ENCODE measurements around the gene AIDA.

AIDA gene

GRCh38 chr1:222702210-222702609 is 10.1 kb downstream of the AIDA start:
- peaks cover 52% of the 10 kb centered on the region for H3K79me2 ChIP-seq (ENCODE audit: insufficient read depth, low read length)
- H2AFZ ChIP-seq (ENCODE audit: low read depth, low read length) = no peak overlapping the region

GRCh38 chr1:222697826-222698225 is 14.5 kb downstream of the AIDA start:
- no peak overlapping the region for H3K9ac ChIP-seq (ENCODE audit: low read depth, low read length)
- ATAC-seq (ENCODE audit: insufficient read depth, low read depth) = no peak
- no peak for DNase-seq
- no peak overlapping the region for H3K4me2 ChIP-seq (ENCODE audit: insufficient read depth, low read length)
- H3K36me3 ChIP-seq (ENCODE audit: insufficient read depth, low read length) = peaks cover 26% of the 10 kb centered on the region
- no peaks in the 10 kb centered on the region for H3K4me1 ChIP-seq (ENCODE audit: insufficient read depth, low read length)
- TF ChIP-seq EZH2 (IDR thresholded peaks at IDR 0.05; ENCODE audit: borderline replicate concordance, low read depth, low read length, severe bottlenecking) (no peak), CTCF (IDR thresholded peaks at IDR 0.05; ENCODE audit: borderline replicate concordance, extremely low read depth, low read length, poor library complexity, severe bottlenecking) (no peak)
- no peaks in the 10 kb centered on the region for H4K20me1 ChIP-seq (ENCODE audit: insufficient read depth, low read length)
- no peak overlapping the region for H3K27ac ChIP-seq (ENCODE audit: low read length)
- no peak overlapping the region for H3K4me3 ChIP-seq (ENCODE audit: low read depth in 1 of 2, low read length in 2 of 2)
- no peaks in the 10 kb centered on the region for H3K9me3 ChIP-seq (ENCODE audit: insufficient read depth, low read length, severe bottlenecking)
- H3K79me2 ChIP-seq (ENCODE audit: insufficient read depth, low read length) = peaks cover 23% of the 10 kb centered on the region
- H3K27me3 ChIP-seq (ENCODE audit: insufficient read depth, low read length, poor library complexity) = no peaks in the 10 kb centered on the region
- no peak overlapping the region for H2AFZ ChIP-seq (ENCODE audit: low read depth, low read length)

More at GRCh38 chr1:222702210-222702609, 10.1 kb downstream of the AIDA start:
- ATAC-seq (ENCODE audit: insufficient read depth, low read depth) (no peak), DNase-seq (no peak)
- Histone ChIP-seq H3K27ac (ENCODE audit: low read length) (no peak overlapping the region), H3K4me3 (ENCODE audit: low read depth in 1 of 2, low read length in 2 of 2) (no peak overlapping the region), H3K9ac (ENCODE audit: low read depth, low read length) (no peak overlapping the region), H3K9me3 (ENCODE audit: insufficient read depth, low read length, severe bottlenecking) (no peaks in the 10 kb centered on the region), H4K20me1 (ENCODE audit: insufficient read depth, low read length) (no peaks in the 10 kb centered on the region; the same call in 1 of the 2 replicates), H3K4me1 (ENCODE audit: insufficient read depth, low read length) (no peaks in the 10 kb centered on the region), H3K27me3 (ENCODE audit: insufficient read depth, low read length, poor library complexity) (no peaks in the 10 kb centered on the region), H3K36me3 (ENCODE audit: insufficient read depth, low read length) (peaks cover 28% of the 10 kb centered on the region), H3K4me2 (ENCODE audit: insufficient read depth, low read length) (no peak overlapping the region)
- TF ChIP-seq CTCF (IDR thresholded peaks at IDR 0.05; ENCODE audit: borderline replicate concordance, extremely low read depth, low read length, poor library complexity, severe bottlenecking) = no peak
- TF ChIP-seq EZH2 (IDR thresholded peaks at IDR 0.05; ENCODE audit: borderline replicate concordance, low read depth, low read length, severe bottlenecking) = no peak

GRCh38 chr1:222697203-222697602 is 15.1 kb downstream of the AIDA start:
- Histone ChIP-seq H3K27me3 (ENCODE audit: insufficient read depth, low read length, poor library complexity) (no peaks in the 10 kb centered on the region), H3K27ac (ENCODE audit: low read length) (no peak overlapping the region), H4K20me1 (ENCODE audit: insufficient read depth, low read length) (peaks cover under 1% of the 10 kb centered on the region; the same call in 1 of the 2 replicates), H3K9me3 (ENCODE audit: insufficient read depth, low read length, severe bottlenecking) (no peaks in the 10 kb centered on the region), H2AFZ (ENCODE audit: low read depth, low read length) (no peak overlapping the region), H3K9ac (ENCODE audit: low read depth, low read length) (no peak overlapping the region), H3K79me2 (ENCODE audit: insufficient read depth, low read length) (peaks cover 19% of the 10 kb centered on the region), H3K36me3 (ENCODE audit: insufficient read depth, low read length) (peaks cover 20% of the 10 kb centered on the region), H3K4me3 (ENCODE audit: low read depth in 1 of 2, low read length in 2 of 2) (no peak overlapping the region), H3K4me1 (ENCODE audit: insufficient read depth, low read length) (no peaks in the 10 kb centered on the region), H3K4me2 (ENCODE audit: insufficient read depth, low read length) (no peak overlapping the region)
- TF ChIP-seq CTCF (IDR thresholded peaks at IDR 0.05; ENCODE audit: borderline replicate concordance, extremely low read depth, low read length, poor library complexity, severe bottlenecking) = no peak
- TF ChIP-seq EZH2 (IDR thresholded peaks at IDR 0.05; ENCODE audit: borderline replicate concordance, low read depth, low read length, severe bottlenecking) = no peak
- no peak for DNase-seq
- ATAC-seq (ENCODE audit: insufficient read depth, low read depth) = no peak

- Histone ChIP-seq H4K20me1 (ENCODE audit: insufficient read depth, low read length) (peaks cover 3% of the 10 kb centered on the region; the same call in 1 of the 2 replicates), H3K79me2 (ENCODE audit: insufficient read depth, low read length) (peaks cover 19% of the 10 kb centered on the region), H3K36me3 (ENCODE audit: insufficient read depth, low read length) (peaks cover 20% of the 10 kb centered on the region), H3K9me3 (ENCODE audit: insufficient read depth, low read length, severe bottlenecking) (no peaks in the 10 kb centered on the region), H3K4me1 (ENCODE audit: insufficient read depth, low read length) (no peaks in the 10 kb centered on the region), H3K27ac (ENCODE audit: low read length) (no peak overlapping the region), H3K4me2 (ENCODE audit: insufficient read depth, low read length) (no peak overlapping the region), H3K9ac (ENCODE audit: low read depth, low read length) (no peak overlapping the region), H2AFZ (ENCODE audit: low read depth, low read length) (no peak overlapping the region), H3K27me3 (ENCODE audit: insufficient read depth, low read length, poor library complexity) (no peaks in the 10 kb centered on the region), H3K4me3 (ENCODE audit: low read depth in 1 of 2, low read length in 2 of 2) (no peak overlapping the region)
- DNase-seq (no peak), ATAC-seq (ENCODE audit: insufficient read depth, low read depth) (no peak)
- TF ChIP-seq CTCF (IDR thresholded peaks at IDR 0.05; ENCODE audit: borderline replicate concordance, extremely low read depth, low read length, poor library complexity, severe bottlenecking) (no peak), EZH2 (IDR thresholded peaks at IDR 0.05; ENCODE audit: borderline replicate concordance, low read depth, low read length, severe bottlenecking) (no peak)
Measured at GRCh38 chr1:222696741-222697140, 15.6 kb downstream of the AIDA start.

Measured in DND-41 (cell line).